8988T (cell line): ENCODE measurements around the gene SUPT3H.
"Not testable (repeated sequence)": the region's sequence is repeated elsewhere in the genome, so short reads cannot be mapped to it uniquely, and the experiment has no call there.

Experiments used
- DNase-seq: peaks from one replicate; pipeline ENCODE4 v3.0.0; 2011

The SUPT3H gene

GRCh38 chr6:45045253-45045601 lies 332.5 kb downstream of the SUPT3H start:
- DNase-seq = no peak

GRCh38 chr6:45044510-45045252 lies 333.1 kb downstream of the SUPT3H start:
- DNase-seq = no peak

DNA sequence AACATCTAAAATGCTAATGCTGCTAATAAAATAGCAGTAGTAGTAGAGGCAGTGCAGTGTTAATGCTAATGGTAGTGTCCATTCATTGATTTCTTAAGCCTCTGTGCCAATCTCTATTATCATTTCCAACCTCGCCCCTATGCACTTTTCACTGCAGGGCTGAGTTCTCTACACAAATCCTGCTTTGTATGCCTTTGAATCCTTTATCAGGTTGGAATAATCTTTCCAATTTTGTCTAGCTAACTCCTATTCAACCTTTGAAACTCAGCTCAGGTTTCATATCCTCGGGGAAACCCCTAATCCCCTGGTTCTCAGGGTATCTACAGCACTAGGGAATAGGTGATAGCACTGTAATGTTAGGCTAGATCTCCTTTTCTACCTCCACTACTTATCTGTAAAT lies 333.6 kb downstream of the SUPT3H start:
- DNase-seq = no peak

- DNase-seq = not testable (repeated sequence)
These were observed 335.1 kb downstream of the SUPT3H start for GRCh38 chr6:45042673-45043072.

DNA sequence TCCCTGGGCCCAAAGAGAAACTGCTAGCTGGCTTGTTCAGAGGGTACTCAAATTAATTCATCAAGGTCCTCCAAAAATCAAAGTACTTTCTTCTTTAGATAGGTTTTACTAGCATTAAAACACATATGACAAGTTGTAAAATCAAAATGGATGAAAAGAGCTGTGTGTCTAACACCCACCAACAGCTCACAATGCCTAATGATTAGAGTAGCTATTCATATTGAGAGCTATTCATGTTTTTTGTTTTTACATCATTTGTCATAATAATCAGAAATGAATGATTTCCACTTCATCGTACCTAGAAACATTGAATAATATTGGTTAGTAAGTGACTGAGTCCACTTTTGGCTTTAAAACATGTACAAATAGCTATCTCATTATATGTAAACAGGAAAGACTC lies 339.5 kb downstream of the SUPT3H start:
- DNase-seq = no peak

DNA sequence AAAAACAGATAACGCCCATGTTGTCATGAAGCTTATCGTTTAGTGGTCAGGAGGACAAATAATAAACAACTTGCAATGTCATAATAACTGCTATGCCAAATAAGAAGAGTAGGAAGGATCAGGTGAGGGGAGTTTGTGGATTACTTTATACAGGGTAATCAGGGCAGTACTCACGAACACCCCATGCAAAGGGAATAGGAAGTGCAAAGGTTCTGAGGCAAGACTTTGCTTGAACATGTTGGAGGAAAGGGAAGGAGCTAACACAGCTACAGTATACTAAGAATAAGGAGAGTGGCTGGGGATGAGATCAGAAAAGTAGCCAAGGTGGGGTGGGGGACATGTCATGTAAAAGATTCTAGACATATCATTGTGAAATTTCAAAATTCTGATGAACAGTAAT lies 341.6 kb downstream of the SUPT3H start:
- DNase-seq = no peak

GRCh38 chr6:45032426-45032825 lies 345.3 kb downstream of the SUPT3H start:
- no peak for DNase-seq

- DNase-seq = no peak
These were observed 346.1 kb downstream of the SUPT3H start for GRCh38 chr6:45031601-45032000.

- DNase-seq = no peak
These were observed 350.6 kb downstream of the SUPT3H start for GRCh38 chr6:45027126-45027525.

DNA sequence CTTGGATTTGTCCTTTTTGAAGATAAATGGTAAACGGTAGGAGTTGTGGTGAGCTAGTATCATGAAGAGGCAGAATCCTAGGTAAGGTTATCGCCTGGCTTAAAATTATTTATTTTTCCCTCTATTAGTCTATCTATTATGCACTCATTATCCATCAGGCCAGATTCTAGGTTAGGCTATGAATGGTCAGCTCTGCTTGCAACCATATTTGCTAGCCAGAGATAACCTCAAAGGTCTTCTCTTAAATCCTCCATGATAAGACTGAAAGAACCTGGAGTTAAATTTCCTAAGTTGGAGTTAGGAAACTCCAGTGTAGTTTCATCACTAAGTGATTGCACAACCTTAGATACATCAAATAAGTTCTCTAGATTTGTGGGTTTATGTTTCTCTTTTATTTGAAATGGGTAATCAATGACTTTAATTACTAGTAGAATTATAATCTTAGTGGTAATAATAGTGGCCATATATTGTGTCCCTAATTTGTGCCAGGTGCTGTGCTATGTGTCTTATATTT lies 351.7 kb downstream of the SUPT3H start:
- no peak for DNase-seq

- no peak for DNase-seq
These were observed 353.1 kb downstream of the SUPT3H start for GRCh38 chr6:45024610-45025009.

DNA sequence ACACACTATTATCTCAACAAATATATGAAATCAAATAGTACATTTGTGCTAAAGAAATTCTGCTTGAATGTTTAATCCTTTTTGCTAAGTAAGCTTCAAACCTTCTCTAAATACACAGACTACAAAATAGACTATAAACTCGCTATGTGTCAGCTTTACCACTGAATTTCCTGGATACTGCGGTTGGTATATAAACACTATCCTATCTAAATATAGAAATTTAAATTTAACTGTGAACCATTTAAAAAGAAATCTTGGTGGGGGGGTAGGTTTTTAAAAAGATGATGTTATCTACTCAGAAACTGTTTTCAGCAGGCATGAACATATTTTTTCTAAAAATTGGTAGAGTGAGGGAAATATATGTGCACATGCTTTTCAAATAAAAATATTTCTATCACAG lies 356.1 kb downstream of the SUPT3H start:
- DNase-seq = no peak

DNA sequence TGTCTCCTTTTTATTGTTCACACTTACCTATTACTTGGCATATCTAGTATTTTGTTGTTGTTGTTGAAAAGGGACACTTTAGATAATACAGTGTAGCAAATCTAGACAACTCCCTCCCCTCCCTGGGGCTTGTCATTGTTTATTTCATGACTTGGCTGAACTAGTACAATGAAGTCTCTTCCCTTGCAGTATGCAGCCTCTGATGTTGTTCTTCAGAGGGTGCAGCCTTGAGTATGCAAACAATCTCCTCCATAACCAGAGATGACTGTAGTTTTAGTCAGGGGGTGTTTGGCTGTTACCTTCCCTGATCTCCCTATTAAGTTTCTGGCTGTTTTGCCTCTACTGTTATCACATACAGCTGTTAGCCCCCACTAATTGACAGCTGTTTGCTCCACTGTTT lies 365.0 kb downstream of the SUPT3H start:
- DNase-seq = no peak

DNA sequence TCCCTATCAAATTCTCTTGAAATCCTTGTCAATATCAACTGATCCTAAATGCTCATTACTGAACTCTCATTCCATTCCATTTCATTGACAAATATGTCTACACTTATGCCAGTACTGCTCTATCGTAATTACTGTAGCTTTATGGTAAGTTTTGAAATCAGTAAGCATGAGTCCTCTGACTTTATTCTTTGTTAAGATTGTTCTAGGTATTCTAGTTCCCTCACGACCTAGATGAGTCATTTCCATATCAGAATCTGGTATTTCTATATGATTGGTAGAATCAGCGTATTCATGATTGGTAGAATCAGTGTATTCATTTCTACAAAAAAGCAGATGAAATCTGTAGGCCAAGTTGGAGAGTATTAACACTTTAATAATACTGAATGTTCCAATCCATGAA lies 368.2 kb downstream of the SUPT3H start:
- DNase-seq = no peak

DNA sequence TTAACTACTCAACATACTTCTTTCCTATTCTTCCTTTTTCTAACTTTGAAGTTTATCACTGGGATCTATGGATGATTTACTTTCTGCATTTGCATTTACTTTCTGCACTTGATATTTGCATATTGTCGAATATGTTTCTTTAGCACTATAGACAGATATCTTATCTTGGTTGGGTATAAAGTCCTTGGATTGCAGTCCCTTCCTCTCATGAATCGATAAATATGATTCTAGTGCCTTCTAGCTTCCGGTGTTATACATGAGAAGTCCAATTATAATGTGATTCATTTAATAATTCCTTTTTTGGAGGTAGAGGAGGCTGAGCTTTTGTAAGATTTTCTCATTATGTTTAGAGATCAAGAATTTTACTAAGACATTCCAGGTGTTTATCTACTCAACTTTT lies 370.8 kb downstream of the SUPT3H start:
- DNase-seq = no peak

GRCh38 chr6:45003961-45004360 lies 373.8 kb downstream of the SUPT3H start:
- no peak for DNase-seq

GRCh38 chr6:45003387-45003786 lies 374.3 kb downstream of the SUPT3H start:
- DNase-seq = no peak

DNA sequence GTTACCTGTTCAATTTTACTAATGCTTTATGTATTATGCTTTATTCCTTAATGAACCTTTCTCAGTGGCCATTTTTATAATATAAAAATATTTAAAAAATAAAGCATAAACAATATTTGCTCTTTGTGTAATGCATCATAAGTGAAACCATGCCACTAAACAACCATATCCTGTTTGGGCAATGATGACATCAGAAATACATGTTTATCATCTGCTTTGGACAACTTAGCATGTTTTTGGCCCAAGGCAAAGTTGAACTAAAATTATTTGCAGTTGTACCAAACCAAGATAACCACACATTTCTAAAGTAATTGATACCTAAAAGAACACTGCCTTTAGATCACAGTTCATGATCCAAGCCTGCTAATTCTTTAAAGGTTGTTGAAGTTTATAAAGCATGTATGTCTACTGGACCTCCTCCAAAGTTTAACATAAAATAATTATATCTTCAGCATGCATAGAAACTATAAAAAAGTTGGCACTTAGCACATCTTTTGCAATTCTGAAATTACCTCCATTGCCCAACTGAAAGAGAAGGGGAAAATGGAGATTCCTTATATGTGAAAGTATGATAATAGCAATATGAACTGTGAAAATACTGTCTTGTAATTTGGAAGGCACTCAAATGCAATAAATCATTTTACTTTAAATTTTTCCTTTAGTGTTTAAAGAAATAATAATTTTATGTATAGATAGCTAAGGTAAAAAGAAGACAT lies 375.2 kb downstream of the SUPT3H start:
- no peak for DNase-seq

GRCh38 chr6:45001663-45002062 lies 376.1 kb downstream of the SUPT3H start:
- DNase-seq = no peak

GRCh38 chr6:45000833-45001232 lies 376.9 kb downstream of the SUPT3H start:
- no peak for DNase-seq

GRCh38 chr6:44999066-44999465 lies 378.7 kb downstream of the SUPT3H start:
- no peak for DNase-seq

- DNase-seq = no peak
These were observed 382.1 kb downstream of the SUPT3H start for GRCh38 chr6:44995486-44996132.

DNA sequence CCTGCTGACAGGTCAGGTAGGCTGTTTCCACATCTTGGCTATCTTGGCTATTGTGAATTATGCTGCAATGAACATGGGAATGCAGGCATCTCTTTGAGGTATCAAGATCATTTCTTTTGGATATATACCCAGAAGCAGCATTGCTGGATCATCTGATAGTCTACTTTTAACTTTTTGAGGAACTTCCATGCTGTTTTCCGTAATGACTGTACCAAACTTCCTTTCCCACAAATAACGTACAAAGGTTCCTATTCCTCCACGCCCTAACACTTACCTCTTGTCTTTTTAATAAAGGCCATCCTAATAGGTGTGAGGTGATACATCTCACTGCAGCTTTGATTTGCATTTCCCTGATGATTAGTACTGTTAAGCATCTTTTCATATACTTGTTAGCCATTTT lies 388.3 kb downstream of the SUPT3H start:
- no peak for DNase-seq

DNA sequence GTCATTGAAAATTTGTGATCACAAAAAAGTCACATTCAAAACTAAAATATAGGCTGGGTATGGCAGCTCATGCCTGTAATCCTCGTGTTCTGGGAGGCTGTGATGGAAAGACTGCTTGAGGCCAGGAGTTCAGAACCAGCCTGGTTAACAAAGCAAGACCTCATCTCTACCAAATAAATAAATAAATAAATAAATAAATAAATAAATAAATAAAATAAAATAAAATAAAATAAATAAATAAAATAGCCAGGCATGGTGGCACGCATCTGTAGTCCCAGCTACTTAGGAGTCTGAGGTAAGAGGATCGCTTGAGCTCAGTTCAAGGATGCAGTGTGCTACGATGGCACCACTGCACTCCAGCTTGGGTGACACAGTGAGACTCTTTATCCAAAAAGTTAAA lies 392.7 kb downstream of the SUPT3H start:
- no peak for DNase-seq
